Measurements from ENCODE around the gene RGS14. TPM values are rescaled to one million over a fixed set of nuclear protein-coding genes. Genes with fewer than 3 reads are reported as not detected.

RGS14 gene
- total RNA-seq, 2 experiments from 2014 or later = 33.0 to 46.3 TPM

DNA sequence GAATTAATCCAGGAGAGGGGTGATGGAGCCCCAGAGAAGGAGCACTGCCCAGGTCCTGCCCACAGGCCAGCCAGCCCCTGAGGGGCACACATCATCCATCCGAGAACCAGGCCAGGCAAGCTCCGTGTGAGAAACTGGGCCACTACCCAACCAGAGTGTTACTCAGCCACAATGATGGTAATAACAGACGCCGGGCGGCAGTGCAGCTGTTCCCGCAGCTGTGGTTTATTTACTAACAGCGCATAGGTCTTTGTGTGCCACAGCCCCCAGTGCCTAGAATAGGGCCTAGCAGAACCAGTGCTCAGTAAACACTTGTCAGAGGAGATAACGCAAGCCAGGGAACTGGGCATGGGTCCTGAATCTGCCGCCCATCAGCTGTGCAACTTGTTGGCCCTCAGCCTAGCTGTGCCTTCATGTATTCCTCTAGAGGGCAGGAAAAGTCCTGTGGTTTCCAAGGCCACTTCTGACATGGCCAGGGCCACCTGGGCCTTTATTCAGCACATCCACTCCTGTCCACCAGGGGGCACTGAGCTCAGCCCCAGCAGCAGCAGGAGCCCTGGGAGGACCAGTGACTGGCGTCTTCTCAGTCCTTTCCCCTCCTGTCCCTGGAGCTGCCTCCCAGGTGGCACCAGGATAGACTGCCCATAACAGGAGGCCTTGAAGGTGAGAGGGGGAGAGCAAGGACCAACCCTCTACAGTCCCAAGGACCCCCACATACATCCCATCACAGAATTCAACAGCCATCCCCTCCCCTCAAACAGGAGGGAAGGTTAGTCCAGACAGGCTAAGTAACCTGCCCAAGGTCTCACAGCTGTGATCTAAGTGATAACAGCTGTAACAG lies 48.2 kb upstream of the RGS14 start:
- Histone ChIP-seq H3K9me2 (ENCODE audit: insufficient read depth, low read length) (no peaks in the 10 kb centered on the region), H3K4me1 (ENCODE audit: insufficient read depth, low read length, poor library complexity, severe bottlenecking) (peaks cover 71% of the 10 kb centered on the region), H4K20me1 (ENCODE audit: insufficient read depth, low read length) (peaks cover 24% of the 10 kb centered on the region; the same call in 1 of the 2 replicates), H3K79me2 (ENCODE audit: insufficient read depth, low read depth, low read length) (peaks cover 28% of the 10 kb centered on the region), H3K27ac (ENCODE audit: low read depth, low read length, poor library complexity, severe bottlenecking) (peak overlapping the region; percentile 92), H3K36me3 (ENCODE audit: insufficient read depth, low read length) (peaks cover 57% of the 10 kb centered on the region), H3K4me2 (ENCODE audit: low read length) (peak overlapping the region; percentile 86), H3K9me3 (ENCODE audit: low read length) (no peaks in the 10 kb centered on the region), H2AFZ (ENCODE audit: low read length) (no peak overlapping the region), H3K4me3 (ENCODE audit: low read depth, low read length, poor library complexity, severe bottlenecking) (peak overlapping the region; percentile 94)
- TF ChIP-seq CTCF (conservative IDR thresholded peaks at IDR 0.05; ENCODE audit: low read length) (peak; percentile 96), EZH2phosphoT487 (IDR thresholded peaks at IDR 0.05; ENCODE audit: borderline replicate concordance, low read depth, low read length) (no peak)
- DNase-seq (ENCODE audit: low spot score) = peak; percentile 78
- BruUV-seq (replicated peaks) = no TSS peak
- intact Hi-C loops (cut with micrococcal nuclease; ENCODE audit: unreplicated experiment) = loop anchor here (5.0 to 10.0 kb wide), 3 partner anchors 198 to 315 kb away; partner anchors contain the start of gene DOK3
- POLR2A ChIA-PET = interaction anchor here (0.5 to 1.7 kb wide), 9 partner anchors 8 to 385 kb away, joined by 3 to 5 read pairs (median 3); partner anchors contain the start of gene LMAN2
- CTCF ChIA-PET (ENCODE audit: unreplicated experiment) = interaction anchor here (0.5 to 1.9 kb wide), 5 partner anchors 8 to 244 kb away, joined by 3 to 6 read pairs (median 4); partner anchors contain the start of gene LMAN2

- Histone ChIP-seq H3K4me2 (ENCODE audit: low read length) (peak overlapping the region; percentile 86), H4K20me1 (ENCODE audit: insufficient read depth, low read length) (peaks cover 19% of the 10 kb centered on the region; the same call in 1 of the 2 replicates), H3K4me1 (ENCODE audit: insufficient read depth, low read length, poor library complexity, severe bottlenecking) (peaks cover 64% of the 10 kb centered on the region), H3K79me2 (ENCODE audit: insufficient read depth, low read depth, low read length) (peaks cover 20% of the 10 kb centered on the region), H3K9me2 (ENCODE audit: insufficient read depth, low read length) (no peaks in the 10 kb centered on the region), H3K4me3 (ENCODE audit: low read depth, low read length, poor library complexity, severe bottlenecking) (peak overlapping the region; percentile 94), H3K9me3 (ENCODE audit: low read length) (no peaks in the 10 kb centered on the region), H3K36me3 (ENCODE audit: insufficient read depth, low read length) (peaks cover 50% of the 10 kb centered on the region), H3K27ac (ENCODE audit: low read depth, low read length, poor library complexity, severe bottlenecking) (peak overlapping the region; percentile 92), H2AFZ (ENCODE audit: low read length) (no peak overlapping the region)
- no TSS peak for BruUV-seq (replicated peaks)
- no peak for DNase-seq (ENCODE audit: low spot score)
- TF ChIP-seq CTCF (conservative IDR thresholded peaks at IDR 0.05; ENCODE audit: low read length) (no peak), EZH2phosphoT487 (IDR thresholded peaks at IDR 0.05; ENCODE audit: borderline replicate concordance, low read depth, low read length) (no peak)
- CTCF ChIA-PET (ENCODE audit: unreplicated experiment) = interaction anchor here (0.5 to 1.9 kb wide), 4 partner anchors 9 to 77 kb away, joined by 3 to 6 read pairs (median 4); partner anchors contain the start of gene LMAN2
- intact Hi-C loops (cut with micrococcal nuclease; ENCODE audit: unreplicated experiment) = loop anchor here (5.0 kb wide), 2 partner anchors 197 to 238 kb away; partner anchors contain the start of gene DOK3
- POLR2A ChIA-PET = interaction anchor here (0.5 to 1.7 kb wide), 8 partner anchors 9 to 296 kb away, joined by 3 to 5 read pairs (median 3); partner anchors contain the start of gene LMAN2
Observed at GRCh38 chr5:177310332-177310731, 47.4 kb upstream of the RGS14 start.
